Subcutaneous adipose tissue (tissue), 4 donors: ENCODE measurements around the gene NCKAP5. TPM values are rescaled to one million over a fixed set of nuclear protein-coding genes. Genes with fewer than 3 reads are reported as not detected.

Source experiments
- total RNA-seq, 4 donors: library from RNA; depleted of rRNA; stranded (reverse); fragments of >200 nt; gene quantifications; one replicate each; pipeline ENCODE4 v1.1.0, GENCODE V29; 2016
- TF ChIP-seq, protein P1 (sequence below): fragments of 450-650 bp; IDR thresholded peaks from one replicate; pipeline ENCODE4 v1.5.1; 2016; ENCODE audit warnings: low read depth, mild to moderate bottlenecking, control low read depth, antibody characterized with exemption, moderate library complexity

The NCKAP5 gene
- total RNA-seq, 4 donors from 2014 or later, result 1.5 to 6.4 (median 3.8) TPM

DNA sequence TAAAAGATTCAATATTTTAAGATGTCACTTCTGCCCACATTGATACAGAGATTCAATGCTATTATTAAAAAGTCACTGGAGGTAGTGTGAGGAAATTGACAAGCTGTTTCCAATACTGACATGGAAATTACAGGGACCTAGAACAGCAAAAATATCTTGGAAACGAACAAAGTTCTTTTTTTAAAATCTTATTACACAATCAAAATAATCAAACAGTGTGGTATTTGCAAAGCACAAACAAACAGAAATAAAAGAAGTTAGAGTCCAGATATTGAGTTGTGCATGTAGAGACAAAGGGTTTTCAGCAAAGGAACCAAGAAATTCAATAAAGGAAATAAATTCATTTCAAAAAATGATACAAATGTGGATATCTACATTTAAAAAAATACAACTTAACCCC, 369.6 kb downstream of the NCKAP5 start:
- TF ChIP-seq, protein P1, sequence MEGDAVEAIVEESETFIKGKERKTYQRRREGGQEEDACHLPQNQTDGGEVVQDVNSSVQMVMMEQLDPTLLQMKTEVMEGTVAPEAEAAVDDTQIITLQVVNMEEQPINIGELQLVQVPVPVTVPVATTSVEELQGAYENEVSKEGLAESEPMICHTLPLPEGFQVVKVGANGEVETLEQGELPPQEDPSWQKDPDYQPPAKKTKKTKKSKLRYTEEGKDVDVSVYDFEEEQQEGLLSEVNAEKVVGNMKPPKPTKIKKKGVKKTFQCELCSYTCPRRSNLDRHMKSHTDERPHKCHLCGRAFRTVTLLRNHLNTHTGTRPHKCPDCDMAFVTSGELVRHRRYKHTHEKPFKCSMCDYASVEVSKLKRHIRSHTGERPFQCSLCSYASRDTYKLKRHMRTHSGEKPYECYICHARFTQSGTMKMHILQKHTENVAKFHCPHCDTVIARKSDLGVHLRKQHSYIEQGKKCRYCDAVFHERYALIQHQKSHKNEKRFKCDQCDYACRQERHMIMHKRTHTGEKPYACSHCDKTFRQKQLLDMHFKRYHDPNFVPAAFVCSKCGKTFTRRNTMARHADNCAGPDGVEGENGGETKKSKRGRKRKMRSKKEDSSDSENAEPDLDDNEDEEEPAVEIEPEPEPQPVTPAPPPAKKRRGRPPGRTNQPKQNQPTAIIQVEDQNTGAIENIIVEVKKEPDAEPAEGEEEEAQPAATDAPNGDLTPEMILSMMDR, result no peak

DNA sequence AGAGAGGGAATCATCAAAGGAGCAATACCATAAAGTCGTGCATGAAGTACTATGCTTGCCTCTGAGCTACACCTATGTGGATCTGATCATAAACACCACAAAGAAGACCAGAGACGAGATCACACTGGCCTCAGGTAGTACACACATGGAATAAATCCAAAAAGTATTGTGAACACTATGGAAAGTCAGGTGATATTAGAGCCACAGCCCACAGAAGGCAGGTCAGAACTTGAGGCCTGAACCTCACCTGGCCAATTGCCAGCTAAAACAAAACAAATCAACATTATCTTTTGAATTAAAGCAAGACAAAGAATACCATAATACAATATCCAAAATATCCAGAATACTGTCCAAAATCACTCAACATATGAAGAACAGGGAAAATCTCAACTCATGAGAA, 371.1 kb downstream of the NCKAP5 start:
- TF ChIP-seq, protein P1, result no peak

DNA sequence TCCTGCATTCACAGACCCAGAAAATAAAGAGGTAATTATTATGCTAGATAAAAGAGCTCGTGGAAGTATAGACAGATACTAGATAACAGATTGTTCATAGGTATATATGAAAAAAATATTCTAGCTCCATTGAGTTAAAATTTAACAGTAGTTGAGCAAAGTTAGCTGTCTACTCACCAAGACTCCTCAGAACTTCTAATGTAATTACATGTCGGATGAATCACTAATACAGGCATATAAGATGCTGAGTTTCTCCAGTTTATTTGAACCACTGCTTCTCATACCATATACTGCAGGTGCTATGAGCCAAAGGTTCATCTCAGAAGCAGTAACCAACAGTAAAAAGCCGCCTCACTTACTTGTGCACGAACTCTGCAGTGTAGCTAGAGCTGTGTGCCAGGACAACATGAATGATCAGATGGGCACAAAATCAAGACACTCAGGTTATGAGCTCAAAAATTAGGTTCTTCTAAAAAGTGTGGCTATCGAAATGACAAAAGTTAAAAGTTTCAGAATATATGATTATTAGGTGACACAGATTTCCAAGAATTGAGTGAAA, 373.4 kb downstream of the NCKAP5 start:
- TF ChIP-seq, protein P1, result no peak

DNA sequence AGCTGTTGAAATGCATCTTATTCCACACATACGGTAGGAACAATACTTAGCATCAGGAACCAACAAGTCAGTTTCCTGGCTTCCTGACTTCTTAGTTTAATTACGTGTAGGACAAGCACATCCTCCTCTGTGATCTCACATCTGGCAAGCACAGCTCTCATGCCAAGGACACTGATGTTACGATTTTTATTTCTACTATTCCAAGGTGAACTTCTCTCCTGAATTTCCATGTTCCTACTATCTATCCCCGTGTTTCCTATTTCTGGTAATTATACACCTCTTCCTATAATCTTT, 374.0 kb downstream of the NCKAP5 start:
- TF ChIP-seq, protein P1, result no peak

DNA sequence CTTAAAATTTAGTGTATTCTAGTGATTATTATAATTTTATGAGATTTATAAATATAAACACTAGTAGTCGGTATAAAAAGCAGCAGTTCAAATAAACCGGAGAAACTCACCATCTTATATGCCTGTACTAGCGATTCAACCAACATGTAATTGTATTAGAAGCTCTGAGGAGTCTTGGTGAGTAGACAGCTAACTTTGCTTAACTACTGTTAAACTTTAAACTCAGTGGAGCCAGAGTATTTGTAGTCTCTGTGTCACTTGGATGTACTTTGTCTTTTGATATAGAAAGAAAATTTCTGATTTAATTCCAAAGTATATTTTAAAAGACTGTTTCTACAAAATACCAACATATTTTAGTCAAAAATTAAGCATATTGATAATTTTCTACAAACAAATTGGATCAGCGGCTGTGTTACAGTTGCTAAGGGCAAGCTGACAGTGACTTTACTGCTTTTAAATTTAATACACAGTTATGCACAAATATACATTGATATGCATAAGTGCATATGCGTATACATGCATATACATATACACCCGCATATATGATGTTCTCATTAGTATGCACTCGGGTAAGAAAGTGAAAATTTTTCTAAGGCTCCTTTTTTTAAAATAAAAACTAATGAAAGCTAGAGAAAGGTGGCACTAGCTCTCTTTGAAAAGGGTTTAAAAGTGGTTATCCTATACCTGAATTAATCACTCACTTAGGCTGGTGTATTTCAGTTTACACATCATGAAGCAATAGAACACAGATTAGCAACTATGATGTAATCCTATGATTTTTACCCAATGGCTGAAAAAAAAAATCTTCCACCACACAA, 374.5 kb downstream of the NCKAP5 start:
- TF ChIP-seq, protein P1, result no peak

DNA sequence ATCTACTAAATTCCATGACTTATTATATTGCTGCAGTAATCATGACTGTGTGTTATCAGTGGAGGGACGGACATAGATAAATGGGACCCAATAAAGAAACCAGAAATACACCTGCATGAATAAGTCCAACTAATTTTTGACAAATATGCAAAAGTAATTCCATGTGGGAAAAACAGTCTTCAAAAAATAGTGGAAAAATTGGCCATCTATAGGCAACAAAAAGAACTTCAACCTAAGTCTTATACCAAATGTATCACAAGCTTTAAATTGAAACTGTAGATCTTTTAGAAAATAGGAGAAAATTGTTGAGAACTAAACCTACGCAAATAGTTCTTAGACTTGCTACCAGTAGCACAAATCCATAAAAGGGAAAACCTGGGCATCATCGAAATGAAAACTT, 376.2 kb downstream of the NCKAP5 start:
- TF ChIP-seq, protein P1, result no peak

DNA sequence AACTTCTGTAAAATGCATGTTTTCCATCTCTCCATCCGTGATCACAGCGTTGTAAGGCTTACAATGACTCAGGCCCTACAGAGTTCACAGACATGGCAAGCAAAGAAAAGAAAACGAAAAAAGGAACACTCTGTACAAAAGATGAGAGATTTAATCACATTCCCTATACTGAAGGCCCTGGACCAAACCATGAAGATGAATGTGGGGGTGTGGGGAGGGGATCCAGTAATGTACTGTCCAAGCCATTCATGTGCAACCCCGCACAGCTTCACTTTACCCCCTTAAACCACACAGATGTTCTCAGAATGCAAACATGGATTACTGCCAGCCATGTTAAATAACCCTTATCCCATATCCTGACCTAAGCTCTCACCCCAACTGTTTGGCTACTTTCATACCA, 391.1 kb downstream of the NCKAP5 start:
- TF ChIP-seq, protein P1, result no peak
